T-helper 2 cell treated with Interferon-gamma antibody and Interleukin-4, amounts not matched to agents 5 μg/mL and 100 μg/mL, for 36 hours (primary cell): Measurements from ENCODE around the gene CALHM3.

Experiments used
- DNase-seq: peaks from one replicate; pipeline ENCODE4 v3.0.0; 2021; ENCODE audit warnings: low spot score
- H3K27ac Mint-ChIP-seq: one replicate; pipeline ENCODE4 v1.8.0; 2021; ENCODE audit warnings: mild to moderate bottlenecking, mixed read lengths
- H3K27me3 Mint-ChIP-seq: one replicate; pipeline ENCODE4 v1.8.0; 2021; ENCODE audit warnings: low read depth, mixed read lengths
- H3K36me3 Mint-ChIP-seq: one replicate; pipeline ENCODE4 v1.8.0; 2021; ENCODE audit warnings: low read depth, mixed read lengths
- H3K4me1 Mint-ChIP-seq: one replicate; pipeline ENCODE4 v1.8.0; 2021; ENCODE audit warnings: low read depth, mixed read lengths
- H3K4me3 Mint-ChIP-seq: one replicate; pipeline ENCODE4 v1.8.0; 2022; ENCODE audit warnings: mild to moderate bottlenecking, moderate library complexity, mixed read lengths
- H3K9me3 Mint-ChIP-seq: one replicate; pipeline ENCODE4 v1.8.0; 2021; ENCODE audit warnings: mixed read lengths

The CALHM3 gene

GRCh38 chr10:103443475-103444185, 35.4 kb downstream of the CALHM3 start:
- H3K36me3 Mint-ChIP-seq, result peaks cover 67% of the 10 kb centered on the region
- no peaks in the 10 kb centered on the region for H3K27me3 Mint-ChIP-seq
- no peak overlapping the region for H3K27ac Mint-ChIP-seq
- DNase-seq, result no peak
- no peak overlapping the region for H3K4me3 Mint-ChIP-seq
- no peaks in the 10 kb centered on the region for H3K9me3 Mint-ChIP-seq
- peaks cover 19% of the 10 kb centered on the region for H3K4me1 Mint-ChIP-seq

- no peaks in the 10 kb centered on the region for H3K9me3 Mint-ChIP-seq
- DNase-seq, result no peak
- H3K27ac Mint-ChIP-seq, result no peak overlapping the region
- H3K4me3 Mint-ChIP-seq, result no peak overlapping the region
- H3K36me3 Mint-ChIP-seq, result peaks cover 67% of the 10 kb centered on the region
- no peaks in the 10 kb centered on the region for H3K27me3 Mint-ChIP-seq
- H3K4me1 Mint-ChIP-seq, result peaks cover 11% of the 10 kb centered on the region
These were observed 37.0 kb downstream of the CALHM3 start for GRCh38 chr10:103442031-103442461.

- peaks cover 11% of the 10 kb centered on the region for H3K4me1 Mint-ChIP-seq
- DNase-seq, result no peak
- no peaks in the 10 kb centered on the region for H3K27me3 Mint-ChIP-seq
- no peak overlapping the region for H3K4me3 Mint-ChIP-seq
- H3K36me3 Mint-ChIP-seq, result peaks cover 68% of the 10 kb centered on the region
- no peaks in the 10 kb centered on the region for H3K9me3 Mint-ChIP-seq
- H3K27ac Mint-ChIP-seq, result no peak overlapping the region
These were observed 37.4 kb downstream of the CALHM3 start for GRCh38 chr10:103441611-103442010.

GRCh38 chr10:103441206-103441605, 37.8 kb downstream of the CALHM3 start:
- no peaks in the 10 kb centered on the region for H3K27me3 Mint-ChIP-seq
- H3K4me1 Mint-ChIP-seq, result peaks cover 10% of the 10 kb centered on the region
- H3K9me3 Mint-ChIP-seq, result no peaks in the 10 kb centered on the region
- no peak for DNase-seq
- peaks cover 67% of the 10 kb centered on the region for H3K36me3 Mint-ChIP-seq
- no peak overlapping the region for H3K4me3 Mint-ChIP-seq
- H3K27ac Mint-ChIP-seq, result no peak overlapping the region

- Mint-ChIP-seq H3K27ac (peak overlapping the region; percentile 42), H3K27me3 (no peaks in the 10 kb centered on the region), H3K4me1 (peaks cover 7% of the 10 kb centered on the region), H3K4me3 (no peak overlapping the region), H3K36me3 (peaks cover 66% of the 10 kb centered on the region), H3K9me3 (no peaks in the 10 kb centered on the region)
- no peak for DNase-seq
These were observed 38.6 kb downstream of the CALHM3 start for GRCh38 chr10:103440416-103440815.

GRCh38 chr10:103439776-103440175, 39.3 kb downstream of the CALHM3 start:
- no peaks in the 10 kb centered on the region for H3K27me3 Mint-ChIP-seq
- H3K36me3 Mint-ChIP-seq, result peaks cover 63% of the 10 kb centered on the region
- no peak for DNase-seq
- H3K27ac Mint-ChIP-seq, result no peak overlapping the region
- H3K9me3 Mint-ChIP-seq, result no peaks in the 10 kb centered on the region
- no peak overlapping the region for H3K4me3 Mint-ChIP-seq
- H3K4me1 Mint-ChIP-seq, result peaks cover 7% of the 10 kb centered on the region

- no peak for DNase-seq
- Mint-ChIP-seq H3K4me3 (no peak overlapping the region), H3K27me3 (no peaks in the 10 kb centered on the region), H3K9me3 (no peaks in the 10 kb centered on the region), H3K4me1 (peaks cover 35% of the 10 kb centered on the region), H3K36me3 (peaks cover 74% of the 10 kb centered on the region), H3K27ac (no peak overlapping the region)
These were observed 45.2 kb downstream of the CALHM3 start for GRCh38 chr10:103433858-103434257.

- no peak overlapping the region for H3K4me3 Mint-ChIP-seq
- H3K27ac Mint-ChIP-seq, result no peak overlapping the region
- H3K27me3 Mint-ChIP-seq, result no peaks in the 10 kb centered on the region
- H3K36me3 Mint-ChIP-seq, result peaks cover 71% of the 10 kb centered on the region
- H3K4me1 Mint-ChIP-seq, result peaks cover 44% of the 10 kb centered on the region
- DNase-seq, result no peak
- H3K9me3 Mint-ChIP-seq, result no peaks in the 10 kb centered on the region
These were observed 47.1 kb downstream of the CALHM3 start for GRCh38 chr10:103431902-103432301.

- no peaks in the 10 kb centered on the region for H3K27me3 Mint-ChIP-seq
- H3K27ac Mint-ChIP-seq, result peak overlapping the region; percentile 79
These were observed 49.4 kb downstream of the CALHM3 start for GRCh38 chr10:103429647-103430046.

GRCh38 chr10:103428989-103429643, 49.9 kb downstream of the CALHM3 start:
- Mint-ChIP-seq H3K27ac (peak overlapping the region; percentile 79), H3K27me3 (no peaks in the 10 kb centered on the region), H3K9me3 (no peaks in the 10 kb centered on the region), H3K4me1 (peaks cover 42% of the 10 kb centered on the region), H3K4me3 (peak overlapping the region; percentile 62), H3K36me3 (peaks cover 69% of the 10 kb centered on the region)
- no peak for DNase-seq

More at GRCh38 chr10:103429647-103430046, 49.4 kb downstream of the CALHM3 start:
- Mint-ChIP-seq H3K4me3 (peak overlapping the region; percentile 62), H3K36me3 (peaks cover 64% of the 10 kb centered on the region), H3K4me1 (peaks cover 42% of the 10 kb centered on the region), H3K9me3 (no peaks in the 10 kb centered on the region)
- DNase-seq, result peak; percentile 12

- Mint-ChIP-seq H3K27ac (no peak overlapping the region), H3K27me3 (no peaks in the 10 kb centered on the region), H3K4me1 (peaks cover 41% of the 10 kb centered on the region), H3K36me3 (peaks cover 68% of the 10 kb centered on the region), H3K4me3 (no peak overlapping the region), H3K9me3 (no peaks in the 10 kb centered on the region)
- DNase-seq, result no peak
These were observed 51.2 kb downstream of the CALHM3 start for GRCh38 chr10:103427866-103428265.

GRCh38 chr10:103423748-103424147, 55.3 kb downstream of the CALHM3 start:
- Mint-ChIP-seq H3K27ac (no peak overlapping the region), H3K9me3 (no peaks in the 10 kb centered on the region), H3K4me1 (peaks cover 11% of the 10 kb centered on the region), H3K4me3 (no peak overlapping the region), H3K36me3 (peaks cover 57% of the 10 kb centered on the region), H3K27me3 (no peaks in the 10 kb centered on the region)
- DNase-seq, result no peak
